ENCODE data around the gene RPS6KA5. TPM values are rescaled to one million over a fixed set of nuclear protein-coding genes. Genes with fewer than 3 reads are reported as not detected.

The RPS6KA5 gene
- polyA plus RNA-seq, 2 of the 4 experiments (the other 2 are of a cell fraction): 2.2 to 4.1 TPM

DNA sequence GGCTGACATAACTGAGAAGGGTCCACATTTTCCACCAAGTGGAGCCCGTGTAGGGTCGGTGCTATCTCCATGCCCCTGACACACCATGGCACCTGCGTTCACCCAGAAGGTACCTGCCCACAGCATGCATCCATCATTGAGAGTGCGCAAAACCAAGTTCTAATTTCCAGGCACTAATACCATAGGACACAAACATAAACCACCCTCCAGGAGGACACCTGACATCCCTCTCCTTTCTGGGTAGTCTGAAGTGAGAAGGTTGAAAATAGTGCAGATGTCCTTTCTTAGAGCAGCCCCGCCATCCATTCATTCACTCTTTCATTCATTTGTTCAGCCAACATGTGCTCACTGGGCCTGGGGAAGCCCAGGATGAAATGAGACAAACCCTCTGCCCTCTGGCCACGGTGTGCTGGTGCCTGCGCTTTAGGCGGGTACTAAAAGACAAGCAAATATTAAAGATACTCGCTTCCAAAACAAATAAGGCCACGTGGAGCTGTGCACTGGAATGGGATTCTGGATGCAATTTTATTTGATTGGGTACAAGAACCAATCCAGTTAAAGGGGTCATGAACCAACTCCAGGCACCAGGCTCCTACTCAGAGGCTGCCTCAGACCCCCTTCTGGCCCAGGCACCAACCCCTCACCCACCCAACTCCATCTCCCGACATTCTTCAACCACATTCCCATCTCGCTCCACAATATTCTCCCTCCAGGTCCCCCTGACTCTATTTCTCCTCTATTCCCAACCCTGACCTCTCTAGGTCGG is 245.5 kb downstream of the RPS6KA5 start:
- H3K4me1 ChIP-seq: 0 out of 3 replicates have a peak, but pooled peaks cover 3% of the 10 kb centered on the region
- FAIRE-seq (no peak), ATAC-seq (no peak), DNase-seq (ENCODE audit: low read depth in 1 of 2, low spot score in 1 of 2) (no peak)
- CTCF ChIA-PET: interaction anchor here (0.8 to 1.2 kb wide), 2 partner anchors 13 to 358 kb away, joined by 3 to 4 read pairs; no protein-coding TSS in a partner anchor
- peak overlapping the region; percentile 96 for H3K4me2 ChIP-seq
- WGBS (ENCODE audit: missing lambda C conversion rate): 84% methylated on average over 13 of the region's 13 CpGs
- H3K4me3 ChIP-seq: peak overlapping the region; percentile 90
- H3K27ac ChIP-seq: peak overlapping the region in 1 of 2 experiments; percentile 94; a peak in 3 of 6 replicates
- TF ChIP-seq TFCP2L1 (CRISPR knock-in tag; IDR thresholded peaks at IDR 0.05) (no peak), EHF (CRISPR knock-in tag; IDR thresholded peaks at IDR 0.05) (no peak), NPAS2 (CRISPR knock-in tag; IDR thresholded peaks at IDR 0.05; ENCODE audit: borderline replicate concordance) (no peak), ZSCAN20 (CRISPR knock-in tag; IDR thresholded peaks at IDR 0.05) (no peak), PHF8 (IDR thresholded peaks at IDR 0.05; ENCODE audit: borderline replicate concordance, low read depth) (no peak), FOSB (CRISPR knock-in tag; IDR thresholded peaks at IDR 0.05) (no peak), POLR2AphosphoS2 (conservative IDR thresholded peaks at IDR 0.05; ENCODE audit: low read length) (no peak), NFE2L2 (conservative IDR thresholded peaks at IDR 0.05; ENCODE audit: low read length) (no peak), MYC (IDR thresholded peaks at IDR 0.05; ENCODE audit: borderline replicate concordance, low read length) (no peak)
- TF ChIP-seq, protein P1, sequence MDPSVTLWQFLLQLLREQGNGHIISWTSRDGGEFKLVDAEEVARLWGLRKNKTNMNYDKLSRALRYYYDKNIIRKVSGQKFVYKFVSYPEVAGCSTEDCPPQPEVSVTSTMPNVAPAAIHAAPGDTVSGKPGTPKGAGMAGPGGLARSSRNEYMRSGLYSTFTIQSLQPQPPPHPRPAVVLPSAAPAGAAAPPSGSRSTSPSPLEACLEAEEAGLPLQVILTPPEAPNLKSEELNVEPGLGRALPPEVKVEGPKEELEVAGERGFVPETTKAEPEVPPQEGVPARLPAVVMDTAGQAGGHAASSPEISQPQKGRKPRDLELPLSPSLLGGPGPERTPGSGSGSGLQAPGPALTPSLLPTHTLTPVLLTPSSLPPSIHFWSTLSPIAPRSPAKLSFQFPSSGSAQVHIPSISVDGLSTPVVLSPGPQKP (IDR thresholded peaks at IDR 0.05; ENCODE audit: low read depth, low read length): no peak
- POLR2A ChIA-PET: interaction anchor here (1.7 kb wide), 1 partner anchor 418 kb away, joined by 7 read pairs; the partner anchor contains the start of gene CALM1
- no peaks in the 10 kb centered on the region for H3K9me3 ChIP-seq

- H3K4me2 ChIP-seq: no peak overlapping the region
- no peak overlapping the region for H3K27ac ChIP-seq
- 0 out of 3 replicates have a peak, but pooled peaks cover 3% of the 10 kb centered on the region for H3K4me1 ChIP-seq
- no peaks in the 10 kb centered on the region for H3K9me3 ChIP-seq
- DNase-seq (ENCODE audit: low read depth in 1 of 2, low spot score in 1 of 2) (no peak), ATAC-seq (no peak), FAIRE-seq (no peak)
- ChIA-PET CTCF (interaction anchor here (1.2 kb wide), 1 partner anchor 360 kb away, joined by 3 read pairs; no protein-coding TSS in a partner anchor), POLR2A (no interaction called here)
- 87% methylated on average over 5 of the region's 5 CpGs for WGBS (ENCODE audit: missing lambda C conversion rate)
- TF ChIP-seq NR3C1 (IDR thresholded peaks at IDR 0.05): no peak
- TF ChIP-seq NPAS2 (CRISPR knock-in tag; IDR thresholded peaks at IDR 0.05; ENCODE audit: borderline replicate concordance): no peak
- TF ChIP-seq KDM5A (IDR thresholded peaks at IDR 0.05): no peak
- no peak for TF ChIP-seq FOSL2 (IDR thresholded peaks at IDR 0.05)
- no peak for TF ChIP-seq FOSL2 (CRISPR knock-in tag; IDR thresholded peaks at IDR 0.05)
- no peak for TF ChIP-seq ZFP36 (IDR thresholded peaks at IDR 0.05; ENCODE audit: borderline replicate concordance, partially characterized antibody)
- no peak for TF ChIP-seq NFE2L2 (conservative IDR thresholded peaks at IDR 0.05; ENCODE audit: low read length)
- TF ChIP-seq SMC3 (IDR thresholded peaks at IDR 0.05): no peak
- TF ChIP-seq EHMT2 (IDR thresholded peaks at IDR 0.05; ENCODE audit: low read depth): no peak
- TF ChIP-seq, protein P2, sequence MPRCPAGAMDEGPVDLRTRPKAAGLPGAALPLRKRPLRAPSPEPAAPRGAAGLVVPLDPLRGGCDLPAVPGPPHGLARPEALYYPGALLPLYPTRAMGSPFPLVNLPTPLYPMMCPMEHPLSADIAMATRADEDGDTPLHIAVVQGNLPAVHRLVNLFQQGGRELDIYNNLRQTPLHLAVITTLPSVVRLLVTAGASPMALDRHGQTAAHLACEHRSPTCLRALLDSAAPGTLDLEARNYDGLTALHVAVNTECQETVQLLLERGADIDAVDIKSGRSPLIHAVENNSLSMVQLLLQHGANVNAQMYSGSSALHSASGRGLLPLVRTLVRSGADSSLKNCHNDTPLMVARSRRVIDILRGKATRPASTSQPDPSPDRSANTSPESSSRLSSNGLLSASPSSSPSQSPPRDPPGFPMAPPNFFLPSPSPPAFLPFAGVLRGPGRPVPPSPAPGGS (IDR thresholded peaks at IDR 0.05): no peak
- TF ChIP-seq, protein P3, sequence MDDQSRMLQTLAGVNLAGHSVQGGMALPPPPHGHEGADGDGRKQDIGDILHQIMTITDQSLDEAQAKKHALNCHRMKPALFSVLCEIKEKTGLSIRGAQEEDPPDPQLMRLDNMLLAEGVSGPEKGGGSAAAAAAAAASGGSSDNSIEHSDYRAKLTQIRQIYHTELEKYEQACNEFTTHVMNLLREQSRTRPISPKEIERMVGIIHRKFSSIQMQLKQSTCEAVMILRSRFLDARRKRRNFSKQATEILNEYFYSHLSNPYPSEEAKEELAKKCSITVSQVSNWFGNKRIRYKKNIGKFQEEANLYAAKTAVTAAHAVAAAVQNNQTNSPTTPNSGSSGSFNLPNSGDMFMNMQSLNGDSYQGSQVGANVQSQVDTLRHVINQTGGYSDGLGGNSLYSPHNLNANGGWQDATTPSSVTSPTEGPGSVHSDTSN (IDR thresholded peaks at IDR 0.05): no peak
- TF ChIP-seq TFCP2L1 (CRISPR knock-in tag; IDR thresholded peaks at IDR 0.05): no peak
- no peak for TF ChIP-seq POLR2AphosphoS2 (conservative IDR thresholded peaks at IDR 0.05; ENCODE audit: low read length)
- no peak overlapping the region for H3K4me3 ChIP-seq
Measured at GRCh38 chr14:90813442-90813841, 247.0 kb downstream of the RPS6KA5 start.
